GM18868 (cell line): ENCODE measurements around the gene GBP7.
"Not testable (repeated sequence)": the region's sequence is repeated elsewhere in the genome, so short reads cannot be mapped to it uniquely, and the experiment has no call there.

ENCODE experiments used
- ATAC-seq: cut with Tn5 transposase; IDR thresholded peaks from one replicate; pipeline ENCODE4 v1.9.1; 2021; ENCODE audit warnings: mild to moderate bottlenecking, moderate library complexity; ENCODE audit not compliant: unreplicated experiment

The GBP7 gene, protein sequence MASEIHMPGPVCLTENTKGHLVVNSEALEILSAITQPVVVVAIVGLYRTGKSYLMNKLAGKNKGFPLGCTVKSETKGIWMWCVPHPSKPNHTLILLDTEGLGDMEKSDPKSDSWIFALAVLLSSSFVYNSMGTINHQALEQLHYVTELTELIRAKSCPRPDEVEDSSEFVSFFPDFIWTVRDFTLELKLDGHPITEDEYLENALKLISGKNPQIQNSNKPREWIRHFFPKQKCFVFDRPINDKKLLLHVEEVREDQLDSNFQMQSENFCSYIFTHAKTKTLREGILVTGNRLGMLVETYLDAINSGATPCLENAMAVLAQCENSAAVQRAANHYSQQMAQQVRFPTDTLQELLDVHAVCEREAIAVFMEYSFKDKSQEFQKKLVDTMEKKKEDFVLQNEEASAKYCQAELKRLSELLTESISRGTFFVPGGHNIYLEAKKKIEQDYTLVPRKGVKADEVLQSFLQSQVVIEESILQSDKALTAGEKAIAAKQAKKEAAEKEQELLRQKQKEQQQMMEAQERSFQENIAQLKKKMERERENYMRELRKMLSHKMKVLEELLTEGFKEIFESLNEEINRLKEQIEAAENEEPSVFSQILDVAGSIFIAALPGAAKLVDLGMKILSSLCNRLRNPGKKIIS

DNA sequence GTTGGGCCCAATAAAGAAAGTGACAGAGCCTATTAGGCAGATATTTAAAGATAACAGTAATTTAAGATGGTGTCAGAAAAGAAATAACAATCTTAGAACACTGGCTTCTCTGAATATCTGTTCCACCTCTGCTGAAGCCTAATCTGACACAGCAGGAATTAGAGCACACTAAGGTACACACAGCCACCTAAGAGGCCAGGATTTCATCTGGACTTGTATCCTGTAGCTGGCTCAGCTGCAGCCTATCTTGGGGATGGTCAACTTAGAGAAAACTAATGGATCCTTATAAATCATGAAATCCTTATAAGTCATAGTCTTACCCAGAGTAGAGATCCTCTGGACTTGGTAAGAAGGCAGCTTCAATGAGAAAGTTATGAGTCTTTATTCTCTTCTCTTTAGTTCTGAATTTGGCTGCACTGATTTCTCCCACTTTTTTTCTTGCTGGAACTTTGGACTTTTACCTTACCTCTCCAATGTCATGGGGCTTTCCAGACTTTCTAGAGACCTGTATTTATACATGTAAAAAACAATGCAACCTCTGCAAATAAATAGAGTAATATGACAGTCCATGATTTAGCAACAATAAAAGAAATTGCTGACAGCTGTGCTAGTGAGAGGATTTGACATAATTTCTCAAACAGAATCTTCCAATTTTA, at the start of gene GBP7:
TSS of gene GBP7 (minus strand) at position 403 of the 656 bp plus-strand sequence. CDS start 4,068 bp downstream, outside the sequence.
- ATAC-seq: no peak

DNA sequence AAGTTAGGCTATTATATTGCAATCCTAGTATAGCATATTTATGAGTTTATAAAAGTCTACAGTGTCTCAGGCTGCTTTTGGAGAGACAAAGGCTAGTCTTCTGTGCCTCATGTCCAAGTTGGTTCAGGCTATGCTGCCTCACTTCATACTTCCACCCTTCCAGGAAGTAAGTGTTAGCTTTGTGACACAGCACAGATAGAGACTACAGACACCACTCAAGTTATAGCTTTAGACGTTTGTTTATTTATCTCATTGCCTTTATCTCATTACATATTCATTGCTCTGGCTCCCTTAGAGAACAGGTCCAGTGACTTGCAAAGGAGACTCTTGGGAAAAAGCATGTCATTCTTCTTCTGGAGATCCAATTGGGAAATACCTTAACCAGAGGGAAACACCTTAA, 45.5 kb upstream of the GBP7 start:
- ATAC-seq: no peak

DNA sequence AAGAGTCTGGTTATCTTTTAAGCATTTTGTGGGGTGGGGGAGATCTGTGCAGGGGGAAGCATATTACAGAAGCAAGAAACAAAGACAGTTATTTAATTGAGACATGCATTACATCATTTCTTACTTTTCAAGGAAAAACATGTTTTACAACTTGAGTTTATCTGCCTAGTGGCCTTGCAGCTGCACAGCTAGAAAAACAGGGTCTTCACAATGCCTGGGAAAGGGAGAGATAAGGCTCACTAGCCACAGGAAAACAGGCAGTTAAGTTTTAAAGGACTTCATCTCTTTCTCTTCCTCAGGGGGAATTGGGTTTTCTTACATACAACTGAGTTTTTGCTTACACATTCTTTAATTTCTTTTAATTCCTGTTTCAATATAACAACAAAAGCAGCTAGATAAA, 44.0 kb upstream of the GBP7 start:
- not testable (repeated sequence) for ATAC-seq

DNA sequence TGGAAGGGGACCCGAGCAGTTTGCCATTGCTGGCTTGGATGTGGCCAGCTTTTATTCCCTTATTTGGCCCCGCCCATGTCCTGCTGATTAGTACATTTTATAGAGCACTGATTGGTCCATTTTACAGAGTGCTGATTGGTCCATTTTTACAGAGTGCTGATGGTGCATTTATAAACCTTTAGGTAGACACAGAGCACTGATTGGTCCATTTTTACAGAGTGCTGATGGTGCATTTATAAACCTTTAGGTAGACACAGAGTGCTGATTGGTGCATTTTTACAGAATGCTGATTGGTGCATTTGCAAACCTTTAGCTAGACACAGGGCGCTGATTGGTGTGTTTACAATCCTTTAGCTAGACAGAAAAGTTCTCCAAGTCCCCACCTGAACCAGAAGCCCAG, 43.1 kb upstream of the GBP7 start:
- ATAC-seq: not testable (repeated sequence)

DNA sequence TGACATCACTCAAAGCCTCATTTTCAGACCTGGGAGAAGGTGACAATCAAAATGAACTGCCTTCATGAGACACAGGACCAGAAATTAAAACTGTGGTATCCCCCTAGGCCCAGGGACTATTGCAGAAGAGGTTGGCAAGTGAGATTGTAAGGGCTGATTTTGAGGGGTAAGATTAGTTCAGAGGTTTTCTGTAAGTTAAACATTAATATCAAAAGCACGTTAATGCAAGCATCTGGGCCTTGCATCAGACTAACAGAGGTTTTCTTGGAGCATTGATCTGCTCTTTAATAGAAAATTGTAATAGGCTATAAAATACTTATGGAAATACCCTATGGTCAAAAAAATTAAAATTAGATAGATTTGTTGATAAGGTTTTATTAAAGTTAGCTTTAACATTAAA, 37.5 kb upstream of the GBP7 start:
- ATAC-seq: no peak

DNA sequence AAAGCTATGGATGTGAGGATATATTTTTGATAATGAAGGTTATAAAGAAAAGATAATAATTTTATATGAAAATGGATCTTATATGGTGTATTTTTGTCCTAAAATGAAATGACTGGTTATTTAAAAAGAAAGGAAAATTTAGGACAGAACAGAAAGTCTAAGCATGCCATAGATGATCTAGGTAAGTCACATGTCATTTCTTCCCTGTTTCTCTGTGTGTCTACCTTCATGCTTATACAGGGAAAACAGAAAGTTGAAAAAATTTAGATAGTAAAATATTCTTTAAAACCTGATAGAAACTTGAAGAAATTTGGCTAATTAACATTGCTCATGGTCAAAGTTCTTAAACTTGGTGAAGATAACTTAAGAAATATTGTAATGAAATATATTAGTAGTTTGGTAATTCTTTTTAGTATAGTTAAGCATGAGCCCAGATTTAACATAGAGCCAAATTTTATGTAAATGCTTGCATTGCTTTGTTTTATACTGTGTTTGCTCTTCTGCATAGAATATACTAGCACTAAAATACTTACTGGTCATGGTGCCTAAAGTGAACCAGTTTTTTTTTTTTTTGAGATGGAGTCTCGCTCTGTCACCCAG, 35.3 kb upstream of the GBP7 start:
- no peak for ATAC-seq

DNA sequence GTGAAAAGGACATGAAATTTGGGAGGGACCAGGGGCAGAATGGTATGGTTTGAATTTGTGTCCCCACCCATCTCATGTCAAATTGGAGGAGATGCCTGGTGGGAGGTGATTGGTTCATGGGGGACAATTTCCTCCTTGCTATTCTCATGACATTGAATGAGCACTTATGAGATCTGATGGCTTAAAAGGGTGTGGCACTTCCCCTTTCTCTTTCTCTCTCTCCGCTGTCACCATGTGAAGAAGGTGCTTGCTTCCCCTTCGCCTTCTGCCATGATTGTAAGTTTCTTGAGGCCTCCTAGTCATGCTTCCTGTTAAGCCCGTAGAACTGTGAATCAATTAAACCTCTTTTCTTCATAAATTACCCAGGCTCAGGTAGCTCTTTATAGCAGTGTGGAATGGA, 30.6 kb upstream of the GBP7 start:
- no peak for ATAC-seq

DNA sequence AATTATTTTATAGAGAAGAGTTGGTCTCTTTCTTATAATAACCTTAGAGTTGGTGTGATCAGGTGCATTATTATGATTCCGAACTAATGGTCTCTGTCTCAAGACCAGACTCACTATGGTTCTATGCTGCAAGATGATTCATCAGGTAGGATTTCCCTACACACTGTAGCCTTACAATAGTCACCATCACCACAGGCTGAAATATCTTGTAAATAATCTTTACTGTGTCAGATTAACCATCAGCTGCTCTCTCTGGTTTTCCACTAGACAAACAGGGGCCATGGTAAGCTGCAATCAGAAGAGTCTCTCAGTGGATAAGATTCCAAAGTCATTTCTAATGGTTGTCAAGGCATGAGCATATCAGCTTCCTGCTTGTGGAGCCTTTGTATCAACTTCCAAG, 27.4 kb upstream of the GBP7 start:
- no peak for ATAC-seq

DNA sequence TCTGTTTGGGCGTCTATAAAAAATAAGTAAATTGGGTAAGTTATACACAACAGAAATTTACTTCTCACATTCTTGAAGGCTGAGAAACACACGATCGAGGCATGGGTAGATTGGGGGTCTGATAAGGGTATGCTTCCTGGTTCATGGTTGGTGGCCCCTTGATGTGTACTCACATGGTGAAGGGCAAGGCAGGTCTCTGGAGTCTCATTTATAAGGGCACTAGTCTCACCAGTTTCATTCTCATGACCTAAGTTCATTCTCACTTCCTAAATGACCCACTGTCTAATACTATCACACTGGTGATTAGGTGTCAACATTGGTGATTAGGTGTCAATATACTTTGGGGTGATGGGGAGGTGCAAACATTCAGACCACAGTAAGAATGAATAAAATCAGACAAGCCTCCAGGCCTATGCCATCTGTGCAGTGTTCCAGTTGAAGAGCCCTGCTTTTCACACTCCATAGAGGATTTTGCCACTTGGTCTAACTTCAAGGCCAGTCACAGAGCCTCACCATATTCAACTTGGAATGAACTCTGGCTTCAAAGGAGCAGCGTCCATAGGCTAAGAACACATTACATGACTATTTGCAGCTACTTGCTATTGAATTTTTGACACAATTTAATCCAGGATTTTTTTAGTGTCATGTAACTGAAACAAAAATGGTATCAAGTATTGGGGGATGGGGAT, 25.4 kb upstream of the GBP7 start:
- peak; percentile 63 for ATAC-seq

DNA sequence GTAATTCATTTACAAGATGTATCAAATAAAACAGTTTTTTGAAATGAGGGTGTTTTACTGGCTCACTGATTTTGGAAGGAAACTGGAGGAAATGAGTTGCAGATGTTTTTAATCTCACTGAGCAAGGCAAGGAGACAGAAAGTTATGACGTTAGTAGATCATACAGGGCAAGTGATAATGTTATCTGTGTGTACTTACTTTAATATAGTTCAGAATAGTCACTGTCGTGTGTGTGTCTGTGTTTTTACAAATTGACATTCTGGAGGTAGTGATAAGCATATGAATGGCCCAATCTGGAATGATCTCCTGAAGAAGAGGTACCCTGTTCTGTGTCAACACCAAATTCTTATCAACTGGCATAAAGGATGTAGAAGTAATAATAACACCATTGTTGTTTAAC, 24.9 kb upstream of the GBP7 start:
- no peak for ATAC-seq

DNA sequence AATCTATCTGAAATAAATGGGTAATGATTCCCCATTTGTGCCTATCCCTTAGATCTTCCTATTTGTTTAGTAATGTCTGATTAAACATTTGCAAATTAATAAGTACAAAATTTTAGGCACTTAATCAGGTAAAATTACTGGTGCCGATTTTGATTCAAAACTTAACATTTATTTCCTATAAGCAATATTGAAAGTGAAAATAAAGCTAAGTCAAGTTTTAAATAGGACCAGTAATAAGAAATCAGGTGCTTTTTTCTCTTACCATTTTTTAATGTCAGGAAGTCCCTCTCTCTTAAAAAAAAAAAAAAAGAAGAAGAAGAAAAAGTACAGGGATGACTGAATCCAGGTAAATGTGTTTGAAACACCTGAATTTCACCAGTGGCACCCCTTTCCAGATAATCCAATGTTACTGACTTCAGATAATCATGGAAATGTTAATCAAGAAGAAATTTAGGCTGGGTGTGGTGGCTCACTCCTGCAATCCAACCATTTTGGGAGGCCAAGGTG, 23.8 kb upstream of the GBP7 start:
- ATAC-seq: no peak

DNA sequence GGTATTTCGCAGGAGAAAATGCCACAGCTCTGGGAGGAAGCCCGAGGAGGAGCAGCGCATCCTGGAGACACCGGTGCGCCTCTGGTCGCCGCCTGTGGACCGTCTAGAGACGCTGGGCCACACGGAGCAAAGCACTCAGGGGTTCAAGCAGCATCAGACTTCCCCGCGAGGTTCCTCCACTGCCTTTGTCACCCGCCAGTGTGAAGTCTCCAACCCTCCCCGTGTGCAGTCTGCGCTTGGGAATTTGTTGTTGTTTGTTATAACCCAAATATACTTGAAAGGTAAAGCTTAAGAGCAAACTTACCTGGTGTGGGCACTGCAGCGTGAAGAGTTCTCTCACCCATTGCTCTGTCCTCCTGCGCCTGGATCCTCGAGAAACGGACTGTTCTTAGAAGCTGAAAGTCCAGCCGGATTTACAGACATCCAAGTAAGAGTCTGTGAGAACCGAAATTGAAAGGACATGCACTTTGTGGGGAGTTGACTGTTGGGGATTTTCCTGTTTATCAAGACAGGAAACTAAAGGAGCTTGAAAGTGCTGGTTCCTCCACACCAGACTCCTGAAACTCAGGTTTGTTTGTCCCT, 22.8 kb upstream of the GBP7 start, which contains the start of gene GBP4:
TSS of gene GBP4 (minus strand) at position 452 of the 582 bp plus-strand sequence. CDS start at position 344, 108 bp downstream.
- peak; percentile 68 for ATAC-seq

DNA sequence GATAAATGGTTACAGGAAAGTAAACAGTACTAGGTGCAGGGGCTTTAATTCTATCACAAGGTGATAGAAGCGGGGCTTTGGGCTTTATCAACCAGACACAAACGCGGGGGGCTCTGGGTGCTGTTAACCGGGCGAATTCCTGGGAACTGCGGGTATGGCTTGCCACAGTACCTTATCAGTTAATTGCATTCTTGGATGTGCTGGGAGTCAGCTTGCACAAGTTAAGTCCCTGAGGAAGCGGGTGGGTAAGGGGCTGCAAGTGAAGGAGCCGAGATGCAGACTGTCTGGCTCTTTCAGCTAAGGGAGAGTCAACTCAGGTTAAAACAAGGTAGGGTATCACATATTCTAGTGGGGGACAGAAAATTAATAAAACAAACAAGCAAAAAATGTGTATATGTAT, 22.3 kb upstream of the GBP7 start:
- no peak for ATAC-seq

DNA sequence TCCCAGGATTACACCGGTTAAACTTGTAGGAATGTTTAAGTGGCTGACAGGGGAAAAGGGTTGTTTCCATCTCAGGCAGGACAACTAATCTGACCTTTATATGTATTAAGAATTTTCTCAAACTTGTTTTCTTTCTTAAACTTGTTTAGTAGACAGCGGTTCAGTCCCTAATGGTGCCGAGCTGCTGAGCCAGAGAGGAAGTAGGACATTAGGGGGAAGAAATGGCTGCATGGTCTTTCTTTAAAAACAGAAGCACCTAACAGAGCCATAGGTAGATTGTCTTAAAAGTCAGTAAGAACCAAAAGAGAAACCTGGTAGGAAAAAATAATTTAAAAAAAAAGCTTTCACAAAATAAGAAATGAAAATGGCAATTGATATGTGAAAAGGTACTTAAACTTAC, 19.7 kb upstream of the GBP7 start:
- ATAC-seq: no peak

DNA sequence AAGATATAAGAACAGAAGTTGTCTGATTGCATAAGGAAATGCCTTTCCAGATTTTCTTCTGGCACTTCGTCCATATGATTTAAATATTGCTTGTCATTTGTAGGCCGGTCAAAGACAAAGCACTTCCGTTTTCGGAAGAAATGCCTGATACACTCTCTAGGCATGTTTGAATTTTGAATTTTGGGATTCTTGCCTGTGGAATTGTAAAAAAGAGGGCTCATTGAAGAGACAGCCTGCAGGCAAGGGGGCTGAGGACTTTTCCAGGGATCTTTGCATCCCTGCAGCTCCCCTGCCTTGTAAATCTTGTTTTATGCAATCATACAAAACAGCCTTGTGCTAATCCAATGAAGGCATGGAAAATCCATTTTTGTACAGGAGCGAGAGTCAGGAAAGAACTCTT, 15.5 kb upstream of the GBP7 start:
- no peak for ATAC-seq

DNA sequence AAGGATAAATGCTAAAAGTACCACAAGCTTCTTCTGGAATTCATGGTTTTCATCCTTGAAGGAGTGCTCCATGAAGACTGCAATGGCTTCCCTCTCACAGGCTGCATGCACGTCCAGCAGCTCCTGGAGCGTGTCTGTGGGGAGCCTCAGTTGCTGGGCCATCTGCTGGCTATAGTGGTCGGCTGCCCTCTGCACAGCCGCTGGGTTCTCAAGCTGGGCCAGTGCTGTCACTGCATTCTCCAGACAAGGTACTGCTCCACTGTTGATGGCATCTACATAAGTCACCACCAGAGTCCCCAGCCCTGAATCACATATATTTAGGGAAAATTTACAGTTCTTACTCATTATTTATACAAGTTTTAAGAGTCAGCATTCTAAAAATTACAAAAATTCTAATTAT, 14.2 kb upstream of the GBP7 start:
- ATAC-seq: no peak

DNA sequence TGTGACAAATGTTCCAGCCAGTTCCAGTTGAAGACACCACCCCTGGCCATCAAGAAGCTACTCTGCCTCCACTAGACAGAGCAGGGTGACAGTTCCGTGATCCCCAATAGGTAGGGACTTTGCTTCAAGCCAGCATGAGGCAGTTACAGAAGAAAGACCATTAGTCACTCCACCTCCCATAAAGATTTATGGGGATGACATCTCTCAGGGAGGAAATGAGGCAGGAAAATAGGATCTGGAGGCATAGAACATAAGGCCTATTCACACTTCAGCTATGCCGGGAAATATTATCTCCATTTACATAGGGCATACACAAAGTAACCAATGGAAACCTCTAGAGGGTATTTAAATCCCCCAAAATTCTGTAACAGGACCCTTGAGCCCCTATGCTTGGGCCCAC, 3.5 kb upstream of the GBP7 start:
- ATAC-seq: no peak

DNA sequence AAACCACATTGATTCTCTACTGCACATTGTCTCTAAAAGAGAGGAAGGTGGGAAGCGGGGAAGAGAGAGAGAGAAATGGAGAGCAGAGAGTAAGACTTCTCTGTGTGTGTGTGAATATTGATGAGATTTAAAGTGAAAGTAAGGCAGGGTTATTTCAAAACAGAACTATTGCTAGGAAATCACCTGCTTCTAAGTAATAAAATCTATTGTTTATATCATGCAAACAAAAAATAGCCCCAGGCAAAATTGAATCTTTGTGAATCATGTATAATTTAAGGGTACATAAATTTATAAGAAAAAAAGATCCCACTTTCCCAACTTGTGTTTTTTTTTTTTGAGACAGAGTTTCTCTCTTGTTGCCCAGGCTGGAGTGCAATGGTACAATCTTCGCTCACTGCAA, 1.2 kb upstream of the GBP7 start:
- ATAC-seq: no peak

DNA sequence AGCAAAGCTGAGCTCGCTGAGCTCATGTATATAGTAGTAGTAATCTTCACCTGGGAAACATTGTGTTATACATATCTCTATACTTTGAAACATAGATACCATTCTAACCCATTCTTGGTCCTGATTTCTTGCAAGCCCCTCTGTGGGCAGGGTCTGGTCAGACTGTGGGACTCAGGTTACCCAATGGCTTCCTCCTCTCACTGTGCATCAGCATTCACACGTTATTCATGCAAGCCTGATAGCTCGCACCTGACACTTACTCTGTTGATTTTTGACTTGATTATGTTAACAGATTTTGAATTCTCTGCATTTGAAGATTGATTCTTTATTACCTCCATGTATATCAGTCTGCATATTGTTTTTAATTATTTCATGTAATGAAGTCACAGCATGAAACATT, 1.3 kb downstream of the GBP7 start:
- ATAC-seq: no peak

DNA sequence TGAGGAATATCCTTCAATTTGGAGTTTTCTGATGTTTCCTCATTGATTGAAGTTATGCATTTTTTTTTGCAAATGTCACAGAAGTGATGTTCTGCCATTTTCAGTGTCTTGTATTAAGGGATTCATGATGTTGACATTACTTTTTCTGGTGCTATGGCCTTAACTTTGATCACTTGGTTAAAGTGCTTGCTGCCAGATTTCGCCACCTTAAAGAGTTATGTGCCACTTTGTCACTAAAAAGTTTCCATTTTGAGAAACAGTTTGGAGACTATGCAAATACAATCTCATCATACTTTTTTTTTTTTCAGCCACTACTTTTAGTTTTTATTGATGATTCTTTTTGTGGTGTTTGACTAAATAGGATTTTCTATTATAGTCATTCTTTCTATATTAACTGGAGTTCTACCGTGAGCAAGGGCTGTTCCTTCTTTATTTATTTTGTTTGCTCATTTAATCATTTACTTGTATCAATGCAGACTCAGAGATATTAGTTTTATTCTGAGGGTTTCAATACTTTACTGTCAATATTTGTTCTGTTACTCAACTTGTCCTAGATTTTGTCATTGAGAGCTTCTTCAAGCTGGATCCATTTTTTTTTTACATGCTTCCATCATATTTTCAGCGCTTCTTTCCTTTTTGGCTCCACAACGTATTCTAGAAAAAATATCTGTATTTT, 3.2 kb downstream of the GBP7 start:
- ATAC-seq: no peak
